Measurements from ENCODE around the gene GRAMD1B. TPM values are rescaled to one million over a fixed set of nuclear protein-coding genes. Genes with fewer than 3 reads are reported as not detected.

GRAMD1B gene
- total and polyA plus RNA-seq, 4 donors, result 0.29 to 2.6 (median 1.3) TPM

GRCh38 chr11:123416566-123416965 is 13.5 kb upstream of the GRAMD1B start:
- no peak overlapping the region for H3K9ac ChIP-seq (ENCODE audit: low read depth in 1 of 2, low read length in 2 of 2)
- no peaks in the 10 kb centered on the region for H3K27me3 ChIP-seq (ENCODE audit: control insufficient read depth in 4 of 4, insufficient read depth in 4 of 4, low read length in 3 of 4)
- no peaks in the 10 kb centered on the region for H3K36me3 ChIP-seq (ENCODE audit: control insufficient read depth in 4 of 4, insufficient read depth in 3 of 4, low read depth in 1 of 4, low read length in 3 of 4)
- H3K9me3 ChIP-seq (ENCODE audit: control insufficient read depth in 4 of 4, low read length in 3 of 4), result no peaks in the 10 kb centered on the region
- no peak overlapping the region for H3K4me3 ChIP-seq (ENCODE audit: low read depth in 1 of 3, low read length in 3 of 3)
- TF ChIP-seq GABPA (IDR thresholded peaks at IDR 0.05 in 1 of 2, conservative IDR thresholded peaks at IDR 0.05 in 1 of 2), result no peak
- TF ChIP-seq NR2F2 (IDR thresholded peaks at IDR 0.05), result no peak
- no peak for TF ChIP-seq YY1 (IDR thresholded peaks at IDR 0.05)
- TF ChIP-seq HNF4G (IDR thresholded peaks at IDR 0.05), result no peak
- TF ChIP-seq RXRA (IDR thresholded peaks at IDR 0.05), result no peak
- TF ChIP-seq, protein P1, sequence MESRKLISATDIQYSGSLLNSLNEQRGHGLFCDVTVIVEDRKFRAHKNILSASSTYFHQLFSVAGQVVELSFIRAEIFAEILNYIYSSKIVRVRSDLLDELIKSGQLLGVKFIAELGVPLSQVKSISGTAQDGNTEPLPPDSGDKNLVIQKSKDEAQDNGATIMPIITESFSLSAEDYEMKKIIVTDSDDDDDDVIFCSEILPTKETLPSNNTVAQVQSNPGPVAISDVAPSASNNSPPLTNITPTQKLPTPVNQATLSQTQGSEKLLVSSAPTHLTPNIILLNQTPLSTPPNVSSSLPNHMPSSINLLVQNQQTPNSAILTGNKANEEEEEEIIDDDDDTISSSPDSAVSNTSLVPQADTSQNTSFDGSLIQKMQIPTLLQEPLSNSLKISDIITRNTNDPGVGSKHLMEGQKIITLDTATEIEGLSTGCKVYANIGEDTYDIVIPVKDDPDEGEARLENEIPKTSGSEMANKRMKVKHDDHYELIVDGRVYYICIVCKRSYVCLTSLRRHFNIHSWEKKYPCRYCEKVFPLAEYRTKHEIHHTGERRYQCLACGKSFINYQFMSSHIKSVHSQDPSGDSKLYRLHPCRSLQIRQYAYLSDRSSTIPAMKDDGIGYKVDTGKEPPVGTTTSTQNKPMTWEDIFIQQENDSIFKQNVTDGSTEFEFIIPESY (IDR thresholded peaks at IDR 0.05), result no peak
- TF ChIP-seq FOXA1 (IDR thresholded peaks at IDR 0.05), result no peak
- TF ChIP-seq HNF4A (conservative IDR thresholded peaks at IDR 0.05), result no peak
- TF ChIP-seq FOXA2 (IDR thresholded peaks at IDR 0.05), result no peak
- TF ChIP-seq, protein P2, sequence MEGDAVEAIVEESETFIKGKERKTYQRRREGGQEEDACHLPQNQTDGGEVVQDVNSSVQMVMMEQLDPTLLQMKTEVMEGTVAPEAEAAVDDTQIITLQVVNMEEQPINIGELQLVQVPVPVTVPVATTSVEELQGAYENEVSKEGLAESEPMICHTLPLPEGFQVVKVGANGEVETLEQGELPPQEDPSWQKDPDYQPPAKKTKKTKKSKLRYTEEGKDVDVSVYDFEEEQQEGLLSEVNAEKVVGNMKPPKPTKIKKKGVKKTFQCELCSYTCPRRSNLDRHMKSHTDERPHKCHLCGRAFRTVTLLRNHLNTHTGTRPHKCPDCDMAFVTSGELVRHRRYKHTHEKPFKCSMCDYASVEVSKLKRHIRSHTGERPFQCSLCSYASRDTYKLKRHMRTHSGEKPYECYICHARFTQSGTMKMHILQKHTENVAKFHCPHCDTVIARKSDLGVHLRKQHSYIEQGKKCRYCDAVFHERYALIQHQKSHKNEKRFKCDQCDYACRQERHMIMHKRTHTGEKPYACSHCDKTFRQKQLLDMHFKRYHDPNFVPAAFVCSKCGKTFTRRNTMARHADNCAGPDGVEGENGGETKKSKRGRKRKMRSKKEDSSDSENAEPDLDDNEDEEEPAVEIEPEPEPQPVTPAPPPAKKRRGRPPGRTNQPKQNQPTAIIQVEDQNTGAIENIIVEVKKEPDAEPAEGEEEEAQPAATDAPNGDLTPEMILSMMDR (IDR thresholded peaks at IDR 0.05; ENCODE audit: low read depth, low read length, missing input control), result no peak
- TF ChIP-seq ATF3 (IDR thresholded peaks at IDR 0.05), result no peak
- no peak for TF ChIP-seq EGR1 (IDR thresholded peaks at IDR 0.05; ENCODE audit: low read depth in 2 of 2)
- TF ChIP-seq SP1 (IDR thresholded peaks at IDR 0.05), result no peak
- no peak for TF ChIP-seq JUND (IDR thresholded peaks at IDR 0.05)
- no peak for TF ChIP-seq REST (IDR thresholded peaks at IDR 0.05)
- H3K27ac ChIP-seq (ENCODE audit: low read depth in 1 of 2, low read length in 2 of 2), result no peak overlapping the region
- H3K4me1 ChIP-seq (ENCODE audit: control insufficient read depth in 4 of 4, insufficient read depth in 4 of 4, low read length in 3 of 4), result no peaks in the 10 kb centered on the region
- no peak for DNase-seq (ENCODE audit: low spot score)

GRCh38 chr11:123418351-123419114 is 11.5 kb upstream of the GRAMD1B start:
- Histone ChIP-seq H3K36me3 (ENCODE audit: control insufficient read depth in 4 of 4, insufficient read depth in 3 of 4, low read depth in 1 of 4, low read length in 3 of 4) (no peaks in the 10 kb centered on the region), H3K27ac (ENCODE audit: low read depth in 1 of 2, low read length in 2 of 2) (no peak overlapping the region), H3K4me3 (ENCODE audit: low read depth in 1 of 3, low read length in 3 of 3) (no peak overlapping the region), H3K9ac (ENCODE audit: low read depth in 1 of 2, low read length in 2 of 2) (no peak overlapping the region), H3K9me3 (ENCODE audit: control insufficient read depth in 4 of 4, low read length in 3 of 4) (no peaks in the 10 kb centered on the region), H3K27me3 (ENCODE audit: control insufficient read depth in 4 of 4, insufficient read depth in 4 of 4, low read length in 3 of 4) (no peaks in the 10 kb centered on the region), H3K4me1 (ENCODE audit: control insufficient read depth in 4 of 4, insufficient read depth in 4 of 4, low read length in 3 of 4) (no peaks in the 10 kb centered on the region)
- WGBS, result 79% methylated on average over 4 of the region's 4 CpGs
- TF ChIP-seq FOXA2 (IDR thresholded peaks at IDR 0.05), result no peak
- no peak for TF ChIP-seq FOXA1 (IDR thresholded peaks at IDR 0.05)
- no peak for TF ChIP-seq HNF4A (conservative IDR thresholded peaks at IDR 0.05)
- no peak for TF ChIP-seq HNF4G (IDR thresholded peaks at IDR 0.05)
- TF ChIP-seq, protein P1 (IDR thresholded peaks at IDR 0.05), result no peak
- TF ChIP-seq SP1 (IDR thresholded peaks at IDR 0.05), result no peak
- no peak for TF ChIP-seq GABPA (IDR thresholded peaks at IDR 0.05 in 1 of 2, conservative IDR thresholded peaks at IDR 0.05 in 1 of 2)
- no peak for TF ChIP-seq REST (IDR thresholded peaks at IDR 0.05)
- no peak for TF ChIP-seq EGR1 (IDR thresholded peaks at IDR 0.05; ENCODE audit: low read depth in 2 of 2)
- TF ChIP-seq NR2F2 (IDR thresholded peaks at IDR 0.05), result no peak
- TF ChIP-seq, protein P3, sequence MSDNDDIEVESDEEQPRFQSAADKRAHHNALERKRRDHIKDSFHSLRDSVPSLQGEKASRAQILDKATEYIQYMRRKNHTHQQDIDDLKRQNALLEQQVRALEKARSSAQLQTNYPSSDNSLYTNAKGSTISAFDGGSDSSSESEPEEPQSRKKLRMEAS (IDR thresholded peaks at IDR 0.05), result no peak
- TF ChIP-seq RAD21 (IDR thresholded peaks at IDR 0.05), result no peak
- DNase-seq (ENCODE audit: low spot score), result no peak

Measured in liver (tissue), 9 donors.